Neural progenitor cell (in vitro differentiated cells): ENCODE measurements around the gene ZFHX3. TPM values are rescaled to one million over a fixed set of nuclear protein-coding genes. Genes with fewer than 3 reads are reported as not detected.
A peak's percentile ranks its signal among the peaks of the same experiment; 100 is the strongest.

Source experiments
- DNase-seq: peaks from one replicate; pipeline ENCODE4 v3.0.0-alpha.2; 2016; ENCODE audit warnings: low spot score
- H2AFZ ChIP-seq: fragments of 200-600 bp; sonication (generic); replicated peaks from 2 replicates; pipeline ENCODE4 v1.6.1; 2016; ENCODE audit warnings: antibody characterized with exemption
- H3F3A ChIP-seq: fragments of 200-600 bp; sonication (generic); 2 replicates; pipeline ENCODE4 v1.6.1; 2016; ENCODE audit warnings: antibody characterized with exemption, low read depth
- H3K27ac ChIP-seq: fragments of 200-600 bp; sonication (generic); 2 replicates; pipeline ENCODE4 v1.5.1; 2016; ENCODE audit warnings: mild to moderate bottlenecking
- H3K27me3 ChIP-seq: fragments of 200-600 bp; sonication (generic); 2 replicates; pipeline ENCODE4 v1.6.1; 2016; ENCODE audit warnings: mild to moderate bottlenecking, moderate library complexity
- H3K36me3 ChIP-seq: fragments of 200-600 bp; sonication (generic); 2 replicates; pipeline ENCODE4 v1.5.1; 2016
- H3K4me1 ChIP-seq: fragments of 200-600 bp; sonication (generic); 2 replicates; pipeline ENCODE4 v1.6.1; 2016; ENCODE audit warnings: mixed run types
- H3K4me2 ChIP-seq: fragments of 200-600 bp; sonication (generic); 2 replicates; pipeline ENCODE4 v1.6.1; 2016
- H3K4me3 ChIP-seq: fragments of 200-600 bp; sonication (generic); 2 replicates; pipeline ENCODE4 v1.5.1; 2016
- H3K79me2 ChIP-seq: fragments of 200-600 bp; sonication (generic); 2 replicates; pipeline ENCODE4 v1.6.1; 2016; ENCODE audit warnings: low read depth
- H3K9ac ChIP-seq: fragments of 200-600 bp; sonication (generic); 2 replicates; pipeline ENCODE4 v1.6.1; 2016
- H3K9me3 ChIP-seq: fragments of 200-600 bp; sonication (generic); 2 replicates; pipeline ENCODE4 v1.5.1; 2016; ENCODE audit warnings: low read depth
- H4K20me1 ChIP-seq: fragments of 200-600 bp; sonication (generic); 2 replicates; pipeline ENCODE4 v1.6.1; 2016; ENCODE audit warnings: low read depth
- H3K27ac Mint-ChIP-seq: 3 replicates; pipeline ENCODE4 v1.8.0; 2021; ENCODE audit warnings: mixed read lengths
- H3K27me3 Mint-ChIP-seq: 2 replicates; pipeline ENCODE4 v1.8.0; 2022; ENCODE audit warnings: low read depth, mild to moderate bottlenecking, inconsistent platforms, moderate library complexity, mixed read lengths; ENCODE audit not compliant: insufficient read depth
- H3K36me3 Mint-ChIP-seq: 3 replicates; pipeline ENCODE4 v1.8.0; 2021; ENCODE audit warnings: mixed read lengths
- H3K4me1 Mint-ChIP-seq: 3 replicates; pipeline ENCODE4 v1.8.0; 2021; ENCODE audit warnings: mixed read lengths
- H3K4me3 Mint-ChIP-seq: 3 replicates; pipeline ENCODE4 v1.8.0; 2021; ENCODE audit warnings: mild to moderate bottlenecking, moderate library complexity, mixed read lengths
- H3K9me3 Mint-ChIP-seq: 3 replicates; pipeline ENCODE4 v1.8.0; 2020; ENCODE audit warnings: mixed read lengths
- EZH2 ChIP-seq: fragments of 200-600 bp; sonication (generic); IDR thresholded peaks from 2 replicates; pipeline ENCODE4 v1.6.1; 2017; ENCODE audit warnings: antibody characterized with exemption, mild to moderate bottlenecking, moderate library complexity
- EZH2phosphoT487 ChIP-seq: fragments of 200-600 bp; sonication (generic); IDR thresholded peaks from 2 replicates; pipeline ENCODE4 v1.6.1; 2017; ENCODE audit warnings: antibody characterized with exemption
- total RNA-seq: library from RNA; depleted of rRNA; stranded (reverse); fragments of >200 nt; gene quantifications from 2 replicates; pipeline ENCODE4 v1.2.3, GENCODE V29; 2015; ENCODE audit warnings: low replicate concordance
- TF ChIP-seq, protein P1 (sequence below): fragments of 200-600 bp; sonication (generic); IDR thresholded peaks from 2 replicates; pipeline ENCODE4 v1.5.1; 2017; ENCODE audit warnings: antibody characterized with exemption, mild to moderate bottlenecking

ZFHX3 gene
- total RNA-seq, 1 donor from 2014 or later: 2.4 TPM

DNA sequence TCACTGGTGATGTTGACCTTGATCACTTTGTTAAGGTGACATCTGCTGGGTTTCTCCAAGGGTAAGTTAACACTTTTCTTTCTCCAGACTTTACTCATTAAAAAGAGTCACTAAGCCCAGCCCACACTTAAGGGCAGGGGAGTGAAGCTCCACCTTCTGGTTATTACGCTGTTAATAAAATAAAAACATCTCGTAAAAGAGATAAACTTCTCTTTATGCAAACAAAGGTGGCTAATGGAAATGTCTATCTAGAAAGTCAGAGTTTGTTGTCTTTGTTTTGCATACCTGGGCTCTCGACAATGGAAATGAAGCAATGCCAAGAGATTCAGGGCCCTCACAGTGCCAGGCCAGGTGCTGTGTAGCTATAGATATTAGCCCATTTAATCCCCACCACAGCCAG is 134.4 kb downstream of the ZFHX3 start:
- Histone ChIP-seq H3K36me3 (no peaks in the 10 kb centered on the region), H3K9me3 (no peaks in the 10 kb centered on the region), H3K9ac (no peak overlapping the region), H4K20me1 (no peaks in the 10 kb centered on the region), H3K27me3 (no peaks in the 10 kb centered on the region), H3K27ac (no peak overlapping the region), H3K79me2 (no peaks in the 10 kb centered on the region), H3K4me1 (peaks cover 24% of the 10 kb centered on the region), H3K4me2 (no peak overlapping the region), H2AFZ (no peak overlapping the region), H3F3A (peaks cover 12% of the 10 kb centered on the region), H3K4me3 (no peak overlapping the region)
- no peak overlapping the region for H3K4me3 Mint-ChIP-seq
- H3K27ac Mint-ChIP-seq: no peak overlapping the region
- TF ChIP-seq EZH2phosphoT487 (no peak), EZH2 (no peak)
- TF ChIP-seq, protein P1, sequence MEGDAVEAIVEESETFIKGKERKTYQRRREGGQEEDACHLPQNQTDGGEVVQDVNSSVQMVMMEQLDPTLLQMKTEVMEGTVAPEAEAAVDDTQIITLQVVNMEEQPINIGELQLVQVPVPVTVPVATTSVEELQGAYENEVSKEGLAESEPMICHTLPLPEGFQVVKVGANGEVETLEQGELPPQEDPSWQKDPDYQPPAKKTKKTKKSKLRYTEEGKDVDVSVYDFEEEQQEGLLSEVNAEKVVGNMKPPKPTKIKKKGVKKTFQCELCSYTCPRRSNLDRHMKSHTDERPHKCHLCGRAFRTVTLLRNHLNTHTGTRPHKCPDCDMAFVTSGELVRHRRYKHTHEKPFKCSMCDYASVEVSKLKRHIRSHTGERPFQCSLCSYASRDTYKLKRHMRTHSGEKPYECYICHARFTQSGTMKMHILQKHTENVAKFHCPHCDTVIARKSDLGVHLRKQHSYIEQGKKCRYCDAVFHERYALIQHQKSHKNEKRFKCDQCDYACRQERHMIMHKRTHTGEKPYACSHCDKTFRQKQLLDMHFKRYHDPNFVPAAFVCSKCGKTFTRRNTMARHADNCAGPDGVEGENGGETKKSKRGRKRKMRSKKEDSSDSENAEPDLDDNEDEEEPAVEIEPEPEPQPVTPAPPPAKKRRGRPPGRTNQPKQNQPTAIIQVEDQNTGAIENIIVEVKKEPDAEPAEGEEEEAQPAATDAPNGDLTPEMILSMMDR: no peak
- peaks cover 40% of the 10 kb centered on the region for H3K4me1 Mint-ChIP-seq
- no peak for DNase-seq
- no peaks in the 10 kb centered on the region for H3K27me3 Mint-ChIP-seq
- H3K9me3 Mint-ChIP-seq: no peaks in the 10 kb centered on the region
- peaks cover 10% of the 10 kb centered on the region for H3K36me3 Mint-ChIP-seq

DNA sequence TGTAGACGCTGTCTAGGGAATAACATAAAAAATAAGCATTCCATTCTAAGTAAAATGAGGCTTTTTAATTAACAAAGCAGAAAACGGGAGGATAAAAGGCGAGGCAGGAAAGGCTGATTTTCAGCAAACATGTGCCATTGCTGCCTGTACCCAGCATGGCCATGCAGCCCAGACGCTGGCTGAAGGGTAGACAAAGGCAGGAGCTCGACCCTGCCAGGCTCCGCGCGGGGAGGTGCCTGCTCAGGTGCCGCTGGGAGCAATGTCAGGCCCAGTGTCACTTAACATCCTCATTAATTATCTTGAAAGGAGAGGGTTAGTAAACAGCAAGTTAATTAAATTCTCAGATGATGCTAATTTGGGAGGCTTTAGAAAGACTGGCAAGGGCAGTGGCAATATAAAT is 136.0 kb downstream of the ZFHX3 start:
- TF ChIP-seq, protein P1: no peak
- TF ChIP-seq EZH2phosphoT487: no peak
- TF ChIP-seq EZH2: no peak
- H3K9me3 ChIP-seq: no peaks in the 10 kb centered on the region
- no peak overlapping the region for H3K4me3 ChIP-seq
- H3K9ac ChIP-seq: no peak overlapping the region
- Mint-ChIP-seq H3K4me3 (no peak overlapping the region), H3K27me3 (peaks cover 2% of the 10 kb centered on the region), H3K36me3 (peaks cover 5% of the 10 kb centered on the region), H3K9me3 (no peaks in the 10 kb centered on the region), H3K4me1 (peaks cover 44% of the 10 kb centered on the region), H3K27ac (no peak overlapping the region)
- peaks cover 12% of the 10 kb centered on the region for H3F3A ChIP-seq
- no peaks in the 10 kb centered on the region for H3K79me2 ChIP-seq
- no peaks in the 10 kb centered on the region for H4K20me1 ChIP-seq
- H3K27ac ChIP-seq: no peak overlapping the region
- H3K4me1 ChIP-seq: peaks cover 24% of the 10 kb centered on the region
- no peaks in the 10 kb centered on the region for H3K27me3 ChIP-seq
- H3K36me3 ChIP-seq: no peaks in the 10 kb centered on the region
- H3K4me2 ChIP-seq: peak overlapping the region; percentile 1
- DNase-seq: no peak
- no peak overlapping the region for H2AFZ ChIP-seq

DNA sequence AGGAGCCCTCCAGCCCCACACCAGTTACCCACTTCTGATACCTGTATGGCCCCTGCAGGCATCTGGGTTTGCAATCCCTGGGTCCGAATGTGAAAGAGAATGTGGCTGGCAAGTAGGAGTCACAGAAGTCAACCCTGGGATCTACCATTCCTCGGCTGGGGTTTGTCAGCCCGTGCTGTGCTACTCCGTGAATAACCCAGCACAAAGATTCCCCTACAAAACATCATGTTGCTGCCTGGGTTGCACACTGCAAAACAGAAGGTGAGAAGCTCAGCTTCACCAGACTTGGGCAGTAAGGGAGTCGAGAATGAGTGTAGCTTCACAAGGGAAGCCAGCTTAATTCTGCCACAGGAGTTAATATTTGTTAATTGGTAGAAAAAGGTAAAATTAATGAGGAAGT is 137.1 kb downstream of the ZFHX3 start:
- Mint-ChIP-seq H3K9me3 (no peaks in the 10 kb centered on the region), H3K36me3 (peaks cover 5% of the 10 kb centered on the region), H3K27ac (peak overlapping the region; percentile 35), H3K27me3 (peaks cover 2% of the 10 kb centered on the region), H3K4me3 (no peak overlapping the region), H3K4me1 (peaks cover 44% of the 10 kb centered on the region)
- Histone ChIP-seq H3K4me1 (peaks cover 24% of the 10 kb centered on the region), H3K36me3 (no peaks in the 10 kb centered on the region), H3K4me2 (no peak overlapping the region), H4K20me1 (no peaks in the 10 kb centered on the region), H3K27ac (no peak overlapping the region), H3K4me3 (no peak overlapping the region), H2AFZ (no peak overlapping the region), H3K9ac (no peak overlapping the region), H3F3A (peaks cover 12% of the 10 kb centered on the region), H3K79me2 (no peaks in the 10 kb centered on the region), H3K27me3 (no peaks in the 10 kb centered on the region), H3K9me3 (no peaks in the 10 kb centered on the region)
- TF ChIP-seq EZH2 (no peak), EZH2phosphoT487 (no peak)
- TF ChIP-seq, protein P1: no peak
- DNase-seq: peak; percentile 18
